ENCODE data around the gene GALNT3. TPM values are rescaled to one million over a fixed set of nuclear protein-coding genes. Genes with fewer than 3 reads are reported as not detected.

Gene GALNT3
- total RNA-seq, 4 donors from 2014 or later = 0.20 to 1.7 (median 0.56) TPM; not detected in 1

DNA sequence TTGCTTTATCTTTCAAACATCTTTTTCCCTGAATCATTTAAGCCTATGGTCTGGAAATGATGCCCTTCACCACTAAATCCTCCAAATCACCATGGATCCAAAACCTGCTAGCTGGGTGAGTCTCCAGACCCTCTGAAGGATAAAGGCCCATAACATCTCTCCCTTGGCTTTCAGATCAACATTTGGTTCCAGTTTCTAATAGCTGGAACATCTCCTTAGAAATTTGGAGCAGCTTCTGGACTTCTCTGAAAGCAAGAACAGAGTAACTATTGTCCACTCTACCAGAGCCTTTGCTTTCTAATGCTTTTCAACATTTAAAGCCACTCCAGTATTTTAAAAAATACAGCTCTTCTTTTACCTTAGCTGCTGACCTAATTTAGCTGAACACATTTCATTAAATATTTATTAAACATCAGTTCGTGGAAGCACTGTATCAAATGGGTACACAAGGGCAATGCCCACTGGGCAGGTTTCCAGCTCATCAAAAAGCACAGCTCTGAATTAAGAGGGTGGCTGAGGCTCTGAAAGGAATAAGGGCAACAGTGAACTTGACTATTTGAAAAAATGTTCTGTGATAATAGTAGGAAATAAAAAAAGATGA lies 75.3 kb downstream of the GALNT3 start:
- Histone ChIP-seq H3K4me3 (no peak overlapping the region), H3K27ac (no peak overlapping the region), H3K9me3 (no peaks in the 10 kb centered on the region), H3K36me3 (no peaks in the 10 kb centered on the region), H3K27me3 (no peaks in the 10 kb centered on the region), H3K4me1 (no peaks in the 10 kb centered on the region)
- intact Hi-C loops (cut with DNase I; ENCODE audit: low total_unique reads) = no loop called here
- TF ChIP-seq, protein P1, sequence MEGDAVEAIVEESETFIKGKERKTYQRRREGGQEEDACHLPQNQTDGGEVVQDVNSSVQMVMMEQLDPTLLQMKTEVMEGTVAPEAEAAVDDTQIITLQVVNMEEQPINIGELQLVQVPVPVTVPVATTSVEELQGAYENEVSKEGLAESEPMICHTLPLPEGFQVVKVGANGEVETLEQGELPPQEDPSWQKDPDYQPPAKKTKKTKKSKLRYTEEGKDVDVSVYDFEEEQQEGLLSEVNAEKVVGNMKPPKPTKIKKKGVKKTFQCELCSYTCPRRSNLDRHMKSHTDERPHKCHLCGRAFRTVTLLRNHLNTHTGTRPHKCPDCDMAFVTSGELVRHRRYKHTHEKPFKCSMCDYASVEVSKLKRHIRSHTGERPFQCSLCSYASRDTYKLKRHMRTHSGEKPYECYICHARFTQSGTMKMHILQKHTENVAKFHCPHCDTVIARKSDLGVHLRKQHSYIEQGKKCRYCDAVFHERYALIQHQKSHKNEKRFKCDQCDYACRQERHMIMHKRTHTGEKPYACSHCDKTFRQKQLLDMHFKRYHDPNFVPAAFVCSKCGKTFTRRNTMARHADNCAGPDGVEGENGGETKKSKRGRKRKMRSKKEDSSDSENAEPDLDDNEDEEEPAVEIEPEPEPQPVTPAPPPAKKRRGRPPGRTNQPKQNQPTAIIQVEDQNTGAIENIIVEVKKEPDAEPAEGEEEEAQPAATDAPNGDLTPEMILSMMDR (IDR thresholded peaks at IDR 0.05 in 4 of 5, conservative IDR thresholded peaks at IDR 0.05 in 1 of 5) = no peak
- TF ChIP-seq POLR2A (IDR thresholded peaks at IDR 0.05) = no peak
- DNase-seq = no peak
- ATAC-seq = no peak
- in situ Hi-C loops (cut with MboI; ENCODE audit: low sequenced_read_pairs in 4 of 4) = no loop called here

DNA sequence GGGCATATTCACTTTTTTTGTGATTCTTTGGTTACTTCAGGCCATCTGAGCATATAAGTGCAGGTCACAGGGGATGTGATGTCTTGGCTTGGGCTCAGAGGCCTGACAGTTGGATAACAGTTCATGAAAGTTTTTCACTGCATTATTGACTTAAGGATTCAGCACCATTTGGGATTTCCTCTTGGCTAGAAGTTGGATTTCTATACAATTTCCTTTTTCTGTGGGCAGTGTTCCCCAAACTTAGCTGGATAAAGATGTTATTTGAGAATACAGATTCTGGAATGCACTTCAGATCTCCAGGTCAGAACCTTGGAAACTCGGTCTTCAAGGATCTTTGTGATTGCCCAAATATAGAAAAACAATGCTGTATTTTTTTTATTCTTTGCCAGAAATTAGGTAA lies 78.0 kb downstream of the GALNT3 start:
- in situ Hi-C loops (cut with MboI; ENCODE audit: low sequenced_read_pairs in 4 of 4) (no loop called here), intact Hi-C loops (cut with DNase I; ENCODE audit: low total_unique reads) (no loop called here)
- no peak for TF ChIP-seq POLR2A (IDR thresholded peaks at IDR 0.05)
- TF ChIP-seq, protein P1 (IDR thresholded peaks at IDR 0.05 in 4 of 5, conservative IDR thresholded peaks at IDR 0.05 in 1 of 5) = no peak
- H3K27ac ChIP-seq = no peak overlapping the region
- H3K4me1 ChIP-seq = no peaks in the 10 kb centered on the region
- no peaks in the 10 kb centered on the region for H3K36me3 ChIP-seq
- DNase-seq = no peak
- no peaks in the 10 kb centered on the region for H3K9me3 ChIP-seq
- ATAC-seq = no peak
- H3K4me3 ChIP-seq = no peak overlapping the region
- no peaks in the 10 kb centered on the region for H3K27me3 ChIP-seq

DNA sequence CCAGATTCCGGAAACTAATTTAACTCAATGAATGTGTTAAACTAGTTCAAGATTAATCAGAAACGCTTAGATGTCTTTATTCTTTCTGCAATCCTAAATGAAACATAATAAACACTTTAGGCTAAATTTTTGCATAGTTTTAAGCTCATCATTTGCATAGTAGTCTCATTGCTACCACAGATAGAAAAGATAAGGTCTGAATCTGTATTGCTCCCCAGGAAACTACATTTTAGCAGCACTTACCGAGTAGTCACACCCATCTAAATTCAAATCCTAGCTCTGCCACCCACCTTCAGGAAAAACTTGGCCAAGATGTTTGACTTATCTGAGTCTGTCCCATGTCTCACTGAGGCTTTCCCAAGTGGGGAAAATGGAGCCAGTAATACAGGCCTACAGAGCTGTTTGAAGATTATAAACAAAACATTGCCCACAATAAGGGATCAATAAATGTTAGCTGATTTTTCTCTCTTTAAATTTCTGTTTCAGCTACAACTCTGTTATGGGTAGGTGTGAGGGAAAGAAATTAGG lies 87.0 kb downstream of the GALNT3 start:
- intact Hi-C loops (cut with DNase I; ENCODE audit: low total_unique reads) (no loop called here), in situ Hi-C loops (cut with MboI; ENCODE audit: low sequenced_read_pairs in 4 of 4) (no loop called here)
- no peak for ATAC-seq
- Histone ChIP-seq H3K4me1 (no peaks in the 10 kb centered on the region), H3K4me3 (no peak overlapping the region), H3K27me3 (no peaks in the 10 kb centered on the region), H3K9me3 (no peaks in the 10 kb centered on the region), H3K27ac (no peak overlapping the region), H3K36me3 (no peaks in the 10 kb centered on the region)
- TF ChIP-seq, protein P1 (IDR thresholded peaks at IDR 0.05 in 4 of 5, conservative IDR thresholded peaks at IDR 0.05 in 1 of 5) = no peak
- no peak for TF ChIP-seq POLR2A (IDR thresholded peaks at IDR 0.05)
- DNase-seq = no peak

DNA sequence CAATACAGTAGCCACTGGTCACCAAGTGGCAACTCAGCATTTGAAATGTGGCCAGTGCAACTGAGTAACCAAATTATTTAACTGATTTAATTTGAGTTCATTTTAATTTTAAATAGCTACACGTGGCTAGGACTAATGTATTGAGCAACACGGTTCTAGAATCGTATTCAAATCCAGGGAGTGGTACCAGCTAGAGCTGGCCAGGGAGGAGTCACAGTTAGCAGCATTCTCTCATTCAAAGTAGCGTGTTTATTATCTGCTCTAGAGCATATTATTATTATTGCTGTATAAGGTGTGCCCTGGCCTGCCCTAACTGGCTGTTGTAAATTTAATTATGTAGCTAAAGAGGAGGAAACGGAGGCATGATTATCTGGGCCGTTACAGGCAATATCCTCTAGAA lies 92.9 kb downstream of the GALNT3 start:
- H3K27me3 ChIP-seq = no peaks in the 10 kb centered on the region
- H3K9me3 ChIP-seq = no peaks in the 10 kb centered on the region
- ATAC-seq (no peak), DNase-seq (no peak)
- H3K27ac ChIP-seq = no peak overlapping the region
- H3K4me3 ChIP-seq = no peak overlapping the region
- H3K4me1 ChIP-seq = no peaks in the 10 kb centered on the region
- no peaks in the 10 kb centered on the region for H3K36me3 ChIP-seq
- in situ Hi-C loops (cut with MboI; ENCODE audit: low sequenced_read_pairs in 4 of 4) = no loop called here
- TF ChIP-seq, protein P1 (IDR thresholded peaks at IDR 0.05 in 4 of 5, conservative IDR thresholded peaks at IDR 0.05 in 1 of 5) = no peak
- TF ChIP-seq POLR2A (IDR thresholded peaks at IDR 0.05) = no peak
- intact Hi-C loops (cut with DNase I; ENCODE audit: low total_unique reads) = no loop called here

DNA sequence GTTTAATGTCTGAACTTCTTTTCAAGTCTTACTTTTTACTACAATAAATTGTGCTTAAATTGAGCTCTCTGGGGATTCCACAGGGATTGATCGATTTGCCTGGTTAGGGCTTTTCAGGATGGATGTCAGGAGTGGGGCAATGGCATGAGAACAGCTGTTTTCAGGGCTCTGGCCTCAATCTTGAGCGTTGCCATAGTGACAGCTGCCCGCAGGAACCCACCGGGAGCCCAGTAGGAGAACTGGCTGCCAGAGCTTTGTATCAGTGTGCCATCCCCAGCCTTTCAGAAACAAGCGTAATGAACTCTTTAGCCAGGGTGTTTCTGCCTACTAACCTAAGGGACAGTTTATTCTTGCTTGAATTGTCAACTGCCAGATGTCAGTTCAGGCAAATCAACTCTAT lies 93.5 kb downstream of the GALNT3 start:
- ATAC-seq (no peak), DNase-seq (no peak)
- H3K36me3 ChIP-seq = no peaks in the 10 kb centered on the region
- TF ChIP-seq, protein P1 (IDR thresholded peaks at IDR 0.05 in 4 of 5, conservative IDR thresholded peaks at IDR 0.05 in 1 of 5) = no peak
- TF ChIP-seq POLR2A (IDR thresholded peaks at IDR 0.05) = no peak
- no peaks in the 10 kb centered on the region for H3K9me3 ChIP-seq
- H3K27ac ChIP-seq = no peak overlapping the region
- H3K4me3 ChIP-seq = no peak overlapping the region
- intact Hi-C loops (cut with DNase I; ENCODE audit: low total_unique reads) (no loop called here), in situ Hi-C loops (cut with MboI; ENCODE audit: low sequenced_read_pairs in 4 of 4) (no loop called here)
- no peaks in the 10 kb centered on the region for H3K27me3 ChIP-seq
- H3K4me1 ChIP-seq = no peaks in the 10 kb centered on the region
